Brain microvascular endothelial cell (primary cell): ENCODE data around the gene AGBL4.

ENCODE experiments used
- DNase-seq: peaks from one replicate; pipeline ENCODE4 v3.0.0-alpha.2; 2020
- H3K27ac ChIP-seq: fragments of 250-450 bp; sonication (Bioruptor Pico); 2 replicates; pipeline ENCODE4 v1.5.1; 2020; ENCODE audit warnings: mild to moderate bottlenecking, moderate library complexity
- H3K27me3 ChIP-seq: fragments of 250-450 bp; sonication (Bioruptor Pico); replicated peaks from 2 replicates; pipeline ENCODE4 v1.5.1; 2020; ENCODE audit warnings: mild to moderate bottlenecking
- H3K36me3 ChIP-seq: fragments of 250-450 bp; sonication (Bioruptor Pico); replicated peaks from 2 replicates; pipeline ENCODE4 v1.5.1; 2020; ENCODE audit warnings: mild to moderate bottlenecking
- H3K4me3 ChIP-seq: 2 replicates; pipeline ENCODE4 v1.5.1; 2011; ENCODE audit warnings: low read depth, mild to moderate bottlenecking, control low read depth, low read length, moderate library complexity
- in situ Hi-C: cut with HindIII; loops from 2 replicates; pipeline ENCODE4 v1.10.0; 2017; ENCODE audit warnings: low sequenced_read_pairs, low pct_ligation_motif_present
- TF ChIP-seq, protein P1 (sequence below): IDR thresholded peaks from 2 replicates; pipeline ENCODE4 v1.5.1; 2011; ENCODE audit warnings: low read depth, mild to moderate bottlenecking, moderate library complexity, low read length, control low read depth, inconsistent platforms; ENCODE audit errors: missing control alignments

AGBL4 gene

DNA sequence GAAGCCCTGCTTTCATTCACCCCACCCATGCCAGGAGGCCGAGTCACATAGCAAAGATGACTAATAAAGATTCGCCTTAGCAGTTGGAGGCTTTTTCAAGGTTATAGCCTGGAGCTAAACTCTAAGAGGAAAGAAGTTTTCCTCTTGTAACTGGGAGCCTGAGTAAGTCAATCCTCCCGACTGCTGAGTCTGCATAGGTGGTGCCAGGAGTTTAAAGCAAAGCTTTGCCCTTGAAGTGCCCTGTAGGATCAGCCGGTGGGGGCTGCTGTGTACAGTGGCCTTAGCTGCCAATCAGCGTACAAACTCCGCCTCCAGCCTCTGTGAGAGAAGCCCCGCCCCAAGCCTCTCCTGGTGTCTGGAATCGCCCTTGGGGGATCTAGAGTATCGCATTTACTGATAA lies 1404.2 kb downstream of the AGBL4 start:
- TF ChIP-seq, protein P1, sequence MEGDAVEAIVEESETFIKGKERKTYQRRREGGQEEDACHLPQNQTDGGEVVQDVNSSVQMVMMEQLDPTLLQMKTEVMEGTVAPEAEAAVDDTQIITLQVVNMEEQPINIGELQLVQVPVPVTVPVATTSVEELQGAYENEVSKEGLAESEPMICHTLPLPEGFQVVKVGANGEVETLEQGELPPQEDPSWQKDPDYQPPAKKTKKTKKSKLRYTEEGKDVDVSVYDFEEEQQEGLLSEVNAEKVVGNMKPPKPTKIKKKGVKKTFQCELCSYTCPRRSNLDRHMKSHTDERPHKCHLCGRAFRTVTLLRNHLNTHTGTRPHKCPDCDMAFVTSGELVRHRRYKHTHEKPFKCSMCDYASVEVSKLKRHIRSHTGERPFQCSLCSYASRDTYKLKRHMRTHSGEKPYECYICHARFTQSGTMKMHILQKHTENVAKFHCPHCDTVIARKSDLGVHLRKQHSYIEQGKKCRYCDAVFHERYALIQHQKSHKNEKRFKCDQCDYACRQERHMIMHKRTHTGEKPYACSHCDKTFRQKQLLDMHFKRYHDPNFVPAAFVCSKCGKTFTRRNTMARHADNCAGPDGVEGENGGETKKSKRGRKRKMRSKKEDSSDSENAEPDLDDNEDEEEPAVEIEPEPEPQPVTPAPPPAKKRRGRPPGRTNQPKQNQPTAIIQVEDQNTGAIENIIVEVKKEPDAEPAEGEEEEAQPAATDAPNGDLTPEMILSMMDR = no peak
- Histone ChIP-seq H3K4me3 (peak overlapping the region; percentile 12), H3K27ac (no peak overlapping the region), H3K36me3 (no peaks in the 10 kb centered on the region), H3K27me3 (no peaks in the 10 kb centered on the region)
- DNase-seq = peak; percentile 1
- in situ Hi-C loops = no loop called here

DNA sequence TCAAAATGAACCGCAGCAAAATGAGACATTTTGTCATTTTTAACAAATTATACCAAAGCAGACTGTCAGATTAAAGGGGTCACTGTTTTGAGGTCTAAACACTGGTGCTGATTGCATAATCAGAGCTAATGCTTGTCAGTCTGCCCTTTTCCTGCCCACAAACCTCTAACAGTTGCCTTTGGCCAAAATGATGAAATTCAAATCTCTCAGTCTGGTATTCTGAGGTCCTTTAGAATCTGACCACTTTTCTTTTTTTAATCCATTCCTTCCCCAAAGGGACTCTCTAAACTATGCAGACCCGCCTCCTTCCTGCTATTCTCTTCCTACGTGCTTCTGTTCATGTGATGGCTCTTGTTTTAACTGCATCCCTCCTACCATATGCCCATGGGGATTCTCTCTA lies 1406.5 kb downstream of the AGBL4 start:
- TF ChIP-seq, protein P1 = no peak
- in situ Hi-C loops = no loop called here
- Histone ChIP-seq H3K27ac (no peak overlapping the region), H3K36me3 (no peaks in the 10 kb centered on the region), H3K27me3 (no peaks in the 10 kb centered on the region), H3K4me3 (no peak overlapping the region)
- no peak for DNase-seq

DNA sequence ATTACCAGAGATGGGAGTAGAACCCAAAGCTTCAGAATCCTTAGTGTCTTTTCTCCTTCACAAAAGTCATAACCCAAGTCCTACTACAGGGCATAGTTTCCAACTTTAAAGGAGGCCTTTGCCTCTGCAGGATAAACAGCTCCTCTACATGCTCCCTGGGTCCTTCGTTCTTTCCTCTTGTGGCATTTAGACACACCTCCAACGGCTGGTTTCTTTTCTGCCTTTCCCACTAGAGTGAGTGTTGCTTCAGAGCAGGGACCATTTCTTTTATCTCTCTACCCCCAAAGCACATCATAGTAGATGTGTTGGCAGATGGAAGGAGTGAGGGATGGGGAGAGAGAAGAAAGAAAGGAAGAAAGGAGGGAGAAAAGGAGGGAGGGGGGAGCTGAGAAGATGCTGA lies 1407.0 kb downstream of the AGBL4 start:
- no peak for DNase-seq
- Histone ChIP-seq H3K27ac (no peak overlapping the region), H3K4me3 (no peak overlapping the region), H3K27me3 (no peaks in the 10 kb centered on the region), H3K36me3 (no peaks in the 10 kb centered on the region)
- in situ Hi-C loops = no loop called here
- TF ChIP-seq, protein P1 = no peak

DNA sequence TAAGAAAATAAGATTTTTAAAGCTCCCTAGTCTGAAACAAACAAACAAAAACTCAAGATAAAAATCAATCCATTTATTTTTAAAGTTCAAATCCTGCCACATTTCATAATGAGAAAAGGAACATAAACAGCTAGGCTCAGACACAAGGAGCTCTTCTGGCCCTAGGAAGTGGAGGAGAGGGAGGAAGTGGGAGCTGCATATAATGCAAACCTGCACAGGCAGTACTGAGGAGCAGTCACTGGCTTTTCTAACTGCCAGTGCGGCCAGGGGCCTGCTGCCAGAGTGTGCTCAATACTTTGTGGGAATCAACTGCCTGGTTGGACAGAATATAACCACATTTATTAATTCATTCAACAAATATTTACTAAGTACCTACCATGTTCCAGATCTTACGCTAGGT lies 1411.9 kb downstream of the AGBL4 start:
- Histone ChIP-seq H3K27me3 (no peaks in the 10 kb centered on the region), H3K4me3 (no peak overlapping the region), H3K27ac (no peak overlapping the region), H3K36me3 (no peaks in the 10 kb centered on the region)
- DNase-seq = no peak
- TF ChIP-seq, protein P1 = no peak
- in situ Hi-C loops = no loop called here

DNA sequence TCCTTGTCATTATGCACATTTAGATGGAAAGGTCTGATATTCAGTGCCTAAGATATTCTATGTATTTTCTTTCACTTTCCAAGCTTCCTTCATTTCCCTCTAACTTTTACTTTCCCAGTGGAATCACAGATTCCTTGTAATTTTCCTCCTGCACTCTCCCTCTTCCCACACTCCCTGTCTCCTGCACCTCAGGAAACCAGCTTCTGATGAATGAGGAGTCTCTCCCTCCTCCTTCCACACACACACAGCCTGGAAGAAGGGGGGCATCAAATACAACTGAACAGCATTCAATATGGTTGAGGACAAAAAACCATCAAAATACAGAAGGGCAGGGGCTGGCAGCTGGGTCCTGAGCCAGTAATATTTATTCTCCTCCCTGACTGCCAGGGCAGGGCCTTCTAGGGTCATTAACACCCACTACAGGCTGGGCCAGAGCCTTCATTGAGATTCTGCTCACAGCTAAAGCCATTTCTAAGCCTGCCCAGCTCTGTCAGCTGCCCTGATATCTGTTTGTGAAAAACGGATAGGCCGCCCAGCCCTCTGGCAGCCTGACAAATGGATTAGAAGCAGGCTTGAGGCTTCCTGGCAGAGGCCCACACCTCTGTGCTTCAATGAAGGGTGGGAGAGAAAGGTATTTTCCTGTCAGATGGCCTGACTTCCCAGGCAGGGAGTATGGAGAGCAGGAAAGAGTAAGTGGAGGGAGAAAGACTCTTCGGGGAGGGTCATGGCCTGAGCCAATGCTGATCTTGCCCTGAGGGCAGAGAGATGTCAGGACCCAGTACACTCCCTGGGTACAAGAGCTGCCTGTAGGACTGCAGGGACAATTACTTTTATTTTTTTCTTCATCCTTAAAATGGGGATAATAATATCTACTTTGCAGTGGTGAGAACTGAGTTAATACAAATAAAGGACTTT lies 1412.9 kb downstream of the AGBL4 start:
- TF ChIP-seq, protein P1 = no peak
- no peaks in the 10 kb centered on the region for H3K36me3 ChIP-seq
- no peak for DNase-seq
- H3K27me3 ChIP-seq = no peaks in the 10 kb centered on the region
- H3K4me3 ChIP-seq = no peak overlapping the region
- no peak overlapping the region for H3K27ac ChIP-seq
- in situ Hi-C loops = no loop called here
